ENCODE data around the gene PANX2. TPM values are rescaled to one million over a fixed set of nuclear protein-coding genes. Genes with fewer than 3 reads are reported as not detected.

The PANX2 gene
- total and polyA plus RNA-seq, 2 of the 4 experiments (the other 2 are of a cell fraction): 0.18 to 1.7 TPM

DNA sequence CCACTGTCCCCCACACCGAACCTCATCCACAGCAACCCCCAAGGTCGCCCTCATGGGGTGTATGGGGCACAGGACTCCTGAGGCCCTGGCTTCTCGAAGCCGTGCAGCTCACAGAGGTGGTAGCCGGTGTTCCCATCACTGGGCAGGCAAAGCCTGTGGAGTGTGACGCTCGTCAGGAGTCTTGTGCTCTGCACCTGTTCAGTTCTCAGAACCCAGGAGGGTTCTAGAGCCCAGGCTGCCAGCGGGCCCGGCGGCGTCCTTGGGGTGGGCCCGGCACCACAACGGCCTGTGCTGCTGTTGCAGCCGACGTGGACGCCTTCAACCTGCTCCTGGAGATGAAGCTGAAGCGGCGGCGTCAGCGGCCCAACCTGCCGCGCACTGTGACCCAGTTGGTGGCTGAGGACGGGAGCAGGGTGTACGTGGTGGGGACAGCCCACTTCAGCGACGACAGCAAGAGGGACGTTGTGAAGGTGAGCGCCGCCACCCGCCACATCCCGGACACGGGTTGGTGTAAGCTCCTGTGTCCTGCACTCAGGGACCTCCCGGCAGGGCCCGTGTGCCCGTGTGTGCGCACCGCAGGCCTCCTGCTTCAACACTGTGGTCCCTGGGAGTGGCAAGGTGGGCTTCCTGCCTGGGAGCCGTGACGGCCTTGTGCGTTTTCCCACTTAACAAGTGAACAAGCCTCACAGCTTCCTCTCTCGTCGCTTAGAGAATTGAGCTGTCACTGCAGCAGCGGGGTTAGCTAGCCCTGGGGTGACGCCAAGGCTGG, 23.7 kb downstream of the PANX2 start:
- H3K18ac ChIP-seq (ENCODE audit: low read depth, low read length): no peak overlapping the region
- in situ Hi-C loops (cut with MboI; ENCODE audit: low sequenced_read_pairs): no loop called here
- peaks cover 13% of the 10 kb centered on the region; the same call in 1 of the 2 replicates for H3K4me1 ChIP-seq (ENCODE audit: control insufficient read depth, insufficient read depth, low read length)
- H2AFZ ChIP-seq (replicated peaks; ENCODE audit: low read length, poor library complexity): no peak overlapping the region
- H3K9ac ChIP-seq (ENCODE audit: low read depth, low read length): no peak overlapping the region
- no peak overlapping the region for H2BK120ac ChIP-seq (ENCODE audit: low read depth, low read length)
- H3K9me3 ChIP-seq (ENCODE audit: control insufficient read depth, insufficient read depth, low read length): no peaks in the 10 kb centered on the region
- H4K8ac ChIP-seq (ENCODE audit: low read depth in 2 of 2, low read length in 2 of 2): no peak overlapping the region
- no peak overlapping the region for H2AK9ac ChIP-seq (replicated peaks; ENCODE audit: low read depth, low read length, poor library complexity)
- H3K27me3 ChIP-seq (ENCODE audit: control insufficient read depth, insufficient read depth, low read length): no peaks in the 10 kb centered on the region
- H2AK5ac ChIP-seq (ENCODE audit: low read depth, low read length): no peak overlapping the region
- H3K4ac ChIP-seq (ENCODE audit: low read depth, low read length): no peak overlapping the region
- no peak overlapping the region for H3K4me3 ChIP-seq (ENCODE audit: insufficient read depth, low read depth, low read length)
- peaks cover 6 to 43% of the 10 kb centered on the region in 2 experiments; a peak in 3 of 4 replicates for H3K79me1 ChIP-seq (ENCODE audit: low read depth in 1 of 2, low read length in 2 of 2)
- H4K20me1 ChIP-seq (ENCODE audit: insufficient read depth, low read length): peaks cover 35% of the 10 kb centered on the region
- no peak overlapping the region for H3K23ac ChIP-seq (ENCODE audit: low read depth, low read length)
- DNase-seq (no peak), ATAC-seq (ENCODE audit: low read depth) (no peak)
- no peak overlapping the region for H3K56ac ChIP-seq (ENCODE audit: extremely low read depth, insufficient read depth, low read length)
- H3K14ac ChIP-seq (replicated peaks; ENCODE audit: low read depth, low read length): no peak overlapping the region
- no peak overlapping the region for H2BK5ac ChIP-seq (ENCODE audit: low read depth, low read length, poor library complexity, severe bottlenecking)
- no peak overlapping the region for H4K91ac ChIP-seq (ENCODE audit: insufficient read depth, low read depth, low read length)
- ChIA-PET POLR2A (ENCODE audit: unreplicated experiment) (no interaction called here), CTCF (interaction anchor here (0.6 kb wide), 1 partner anchor 207 kb away, joined by 3 read pairs; no protein-coding TSS in a partner anchor)
- no peak overlapping the region for H2BK20ac ChIP-seq (ENCODE audit: low read depth, low read length)
- no peak overlapping the region for H4K5ac ChIP-seq (ENCODE audit: low read depth, low read length)
- TF ChIP-seq USF2 (IDR thresholded peaks at IDR 0.05; ENCODE audit: low read depth, low read length) (no peak), RFX5 (IDR thresholded peaks at IDR 0.05; ENCODE audit: low read depth, low read length) (no peak), FOS (IDR thresholded peaks at IDR 0.05; ENCODE audit: low read depth, low read length) (no peak), MAFK (IDR thresholded peaks at IDR 0.05; ENCODE audit: low read depth, low read length) (no peak), SMC3 (IDR thresholded peaks at IDR 0.05; ENCODE audit: low read depth, low read length) (no peak), MXI1 (IDR thresholded peaks at IDR 0.05; ENCODE audit: borderline replicate concordance, low read depth, low read length) (no peak), MAZ (IDR thresholded peaks at IDR 0.05; ENCODE audit: borderline replicate concordance, low read depth, low read length) (no peak), BHLHE40 (IDR thresholded peaks at IDR 0.05; ENCODE audit: low read depth, low read length) (no peak), ELK1 (IDR thresholded peaks at IDR 0.05; ENCODE audit: borderline replicate concordance, low read depth, low read length) (no peak), RAD21 (IDR thresholded peaks at IDR 0.05; ENCODE audit: low read length) (no peak), RCOR1 (IDR thresholded peaks at IDR 0.05; ENCODE audit: insufficient replicate concordance, low read length) (no peak), NFE2L2 (IDR thresholded peaks at IDR 0.05; ENCODE audit: low read depth, low read length) (no peak), POLR2A (IDR thresholded peaks at IDR 0.05; ENCODE audit: low read depth, low read length) (no peak)
- TF ChIP-seq, protein P1, sequence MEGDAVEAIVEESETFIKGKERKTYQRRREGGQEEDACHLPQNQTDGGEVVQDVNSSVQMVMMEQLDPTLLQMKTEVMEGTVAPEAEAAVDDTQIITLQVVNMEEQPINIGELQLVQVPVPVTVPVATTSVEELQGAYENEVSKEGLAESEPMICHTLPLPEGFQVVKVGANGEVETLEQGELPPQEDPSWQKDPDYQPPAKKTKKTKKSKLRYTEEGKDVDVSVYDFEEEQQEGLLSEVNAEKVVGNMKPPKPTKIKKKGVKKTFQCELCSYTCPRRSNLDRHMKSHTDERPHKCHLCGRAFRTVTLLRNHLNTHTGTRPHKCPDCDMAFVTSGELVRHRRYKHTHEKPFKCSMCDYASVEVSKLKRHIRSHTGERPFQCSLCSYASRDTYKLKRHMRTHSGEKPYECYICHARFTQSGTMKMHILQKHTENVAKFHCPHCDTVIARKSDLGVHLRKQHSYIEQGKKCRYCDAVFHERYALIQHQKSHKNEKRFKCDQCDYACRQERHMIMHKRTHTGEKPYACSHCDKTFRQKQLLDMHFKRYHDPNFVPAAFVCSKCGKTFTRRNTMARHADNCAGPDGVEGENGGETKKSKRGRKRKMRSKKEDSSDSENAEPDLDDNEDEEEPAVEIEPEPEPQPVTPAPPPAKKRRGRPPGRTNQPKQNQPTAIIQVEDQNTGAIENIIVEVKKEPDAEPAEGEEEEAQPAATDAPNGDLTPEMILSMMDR (conservative IDR thresholded peaks at IDR 0.05; ENCODE audit: low read depth, low read length): no peak
- intact Hi-C loops (cut with micrococcal nuclease): no loop called here
- peaks cover 34% of the 10 kb centered on the region for H3K36me3 ChIP-seq (ENCODE audit: control insufficient read depth, insufficient read depth, low read length)
- 92% methylated on average over 33 of the region's 44 CpGs; no CpG with 5 or more reads in 1 of the 2 experiments for WGBS, 2 experiments (ENCODE audit: extremely low coverage in 2 of 2, insufficient read length in 1 of 2)
- dilution Hi-C loops (cut with HindIII; ENCODE audit: low sequenced_read_pairs, unreplicated experiment): no loop called here
- 0 out of 2 replicates have a peak, but pooled peaks cover 3% of the 10 kb centered on the region for H3K9me1 ChIP-seq (ENCODE audit: insufficient read depth, low read length)
- H3K4me2 ChIP-seq (ENCODE audit: low read depth, low read length): no peak overlapping the region
- no peak overlapping the region for H2BK15ac ChIP-seq (ENCODE audit: low read depth, low read length)
- no TSS peak for BruUV-seq (replicated peaks)
- H3K27ac ChIP-seq (ENCODE audit: insufficient read depth, low read length): no peak overlapping the region

Data from IMR-90 (cell line).